ENCODE results near the gene VANGL2. TPM values are rescaled to one million over a fixed set of nuclear protein-coding genes. Genes with fewer than 3 reads are reported as not detected.

VANGL2 gene
- total RNA-seq, 1 experiment from 2014 or later = 3.4 TPM

GRCh38 chr1:160366731-160367515 lies 33.4 kb upstream of the VANGL2 start, which contains the start of gene NHLH1:
NHLH1 (plus strand) TSS chr1:160367071; CDS start chr1:160370732, 3,661 bp downstream.
- CTCF ChIA-PET = no interaction called here
- intact Hi-C loops (cut with micrococcal nuclease; ENCODE audit: unreplicated experiment) = no loop called here

GRCh38 chr1:160367516-160367900 lies 32.9 kb upstream of the VANGL2 start:
- H3K36me3 Mint-ChIP-seq (ENCODE audit: insufficient read depth, unreplicated experiment) = peaks cover 7% of the 10 kb centered on the region
- no peak for TF ChIP-seq CTCF (IDR thresholded peaks at IDR 0.05; ENCODE audit: insufficient read depth in 1 of 2, low read depth in 1 of 2, low read length in 1 of 2, severe bottlenecking in 1 of 2, unreplicated experiment in 1 of 2)
- CTCF ChIA-PET = no interaction called here
- H3K4me1 Mint-ChIP-seq (ENCODE audit: low read depth, unreplicated experiment) = peaks cover 3% of the 10 kb centered on the region
- POLR2A ChIA-PET = no interaction called here
- no peak overlapping the region for H3K4me3 Mint-ChIP-seq (ENCODE audit: unreplicated experiment)
- H3K36me3 ChIP-seq (ENCODE audit: control insufficient read depth, insufficient read depth, low read length) = no peaks in the 10 kb centered on the region
- intact Hi-C loops (cut with micrococcal nuclease; ENCODE audit: unreplicated experiment) = no loop called here
- H3K27me3 Mint-ChIP-seq (ENCODE audit: insufficient read depth, unreplicated experiment) = peaks cover 8% of the 10 kb centered on the region
- DNase-seq = no peak
- H3K27me3 ChIP-seq (replicated peaks; ENCODE audit: control insufficient read depth, insufficient read depth, low read length) = no peaks in the 10 kb centered on the region
- BruUV-seq (replicated peaks) = no TSS peak
- no peak overlapping the region for H3K4me3 ChIP-seq (ENCODE audit: low read depth, low read length)
- H3K9me3 Mint-ChIP-seq (ENCODE audit: unreplicated experiment) = no peaks in the 10 kb centered on the region
- no peaks in the 10 kb centered on the region for H3K4me1 ChIP-seq
- no peaks in the 10 kb centered on the region for H3K9me3 ChIP-seq
- H3K27ac Mint-ChIP-seq (ENCODE audit: unreplicated experiment) = no peak overlapping the region

More at GRCh38 chr1:160366731-160367515, 33.4 kb upstream of the VANGL2 start, which contains the start of gene NHLH1:
- Mint-ChIP-seq H3K27ac (ENCODE audit: unreplicated experiment) (no peak within 1 kb of the TSS), H3K36me3 (ENCODE audit: insufficient read depth, unreplicated experiment) (peaks cover 12% of the 10 kb centered on the region), H3K27me3 (ENCODE audit: insufficient read depth, unreplicated experiment) (peaks cover 8% of the 10 kb centered on the region), H3K4me3 (ENCODE audit: unreplicated experiment) (no peak within 1 kb of the TSS), H3K9me3 (ENCODE audit: unreplicated experiment) (no peaks in the 10 kb centered on the region), H3K4me1 (ENCODE audit: low read depth, unreplicated experiment) (peaks cover 9% of the 10 kb centered on the region)
- BruUV-seq (replicated peaks) = no TSS peak
- Histone ChIP-seq H3K9me3 (no peaks in the 10 kb centered on the region), H3K4me3 (ENCODE audit: low read depth, low read length) (no peak within 1 kb of the TSS), H3K27me3 (replicated peaks; ENCODE audit: control insufficient read depth, insufficient read depth, low read length) (no peaks in the 10 kb centered on the region), H3K36me3 (ENCODE audit: control insufficient read depth, insufficient read depth, low read length) (no peaks in the 10 kb centered on the region), H3K4me1 (peaks cover 5% of the 10 kb centered on the region; the same call in 1 of the 2 replicates)
- no peak for TF ChIP-seq CTCF (IDR thresholded peaks at IDR 0.05; ENCODE audit: insufficient read depth in 1 of 2, low read depth in 1 of 2, low read length in 1 of 2, severe bottlenecking in 1 of 2, unreplicated experiment in 1 of 2)
- DNase-seq = no peak
- POLR2A ChIA-PET = no interaction called here

GRCh38 chr1:160367934-160368923 lies 32.1 kb upstream of the VANGL2 start:
- CTCF ChIA-PET = no interaction called here

More at GRCh38 chr1:160367934-160368923, 32.1 kb upstream of the VANGL2 start:
- no peak for TF ChIP-seq CTCF (IDR thresholded peaks at IDR 0.05; ENCODE audit: insufficient read depth in 1 of 2, low read depth in 1 of 2, low read length in 1 of 2, severe bottlenecking in 1 of 2, unreplicated experiment in 1 of 2)
- peaks cover 8% of the 10 kb centered on the region for H3K27me3 Mint-ChIP-seq (ENCODE audit: insufficient read depth, unreplicated experiment)
- no peak overlapping the region for H3K27ac Mint-ChIP-seq (ENCODE audit: unreplicated experiment)
- H3K27me3 ChIP-seq (replicated peaks; ENCODE audit: control insufficient read depth, insufficient read depth, low read length) = no peaks in the 10 kb centered on the region
- no peaks in the 10 kb centered on the region for H3K9me3 ChIP-seq
- no peaks in the 10 kb centered on the region for H3K4me1 ChIP-seq
- H3K4me1 Mint-ChIP-seq (ENCODE audit: low read depth, unreplicated experiment) = no peaks in the 10 kb centered on the region
- no peak overlapping the region for H3K4me3 Mint-ChIP-seq (ENCODE audit: unreplicated experiment)
- POLR2A ChIA-PET = no interaction called here
- no TSS peak for BruUV-seq (replicated peaks)
- no peaks in the 10 kb centered on the region for H3K9me3 Mint-ChIP-seq (ENCODE audit: unreplicated experiment)
- no peaks in the 10 kb centered on the region for H3K36me3 ChIP-seq (ENCODE audit: control insufficient read depth, insufficient read depth, low read length)
- intact Hi-C loops (cut with micrococcal nuclease; ENCODE audit: unreplicated experiment) = no loop called here
- H3K36me3 Mint-ChIP-seq (ENCODE audit: insufficient read depth, unreplicated experiment) = peaks cover 6% of the 10 kb centered on the region
- H3K4me3 ChIP-seq (ENCODE audit: low read depth, low read length) = no peak overlapping the region
- no peak for DNase-seq

All from Caco-2 (cell line).